GM21367 (cell line): ENCODE data around the gene CASP5.
"Not testable (repeated sequence)": the region's sequence is repeated elsewhere in the genome, so short reads cannot be mapped to it uniquely, and the experiment has no call there.

Experiments used
- ATAC-seq: cut with Tn5 transposase; IDR thresholded peaks from one replicate; pipeline ENCODE4 v1.9.1; 2021; ENCODE audit not compliant: unreplicated experiment

CASP5 gene

DNA sequence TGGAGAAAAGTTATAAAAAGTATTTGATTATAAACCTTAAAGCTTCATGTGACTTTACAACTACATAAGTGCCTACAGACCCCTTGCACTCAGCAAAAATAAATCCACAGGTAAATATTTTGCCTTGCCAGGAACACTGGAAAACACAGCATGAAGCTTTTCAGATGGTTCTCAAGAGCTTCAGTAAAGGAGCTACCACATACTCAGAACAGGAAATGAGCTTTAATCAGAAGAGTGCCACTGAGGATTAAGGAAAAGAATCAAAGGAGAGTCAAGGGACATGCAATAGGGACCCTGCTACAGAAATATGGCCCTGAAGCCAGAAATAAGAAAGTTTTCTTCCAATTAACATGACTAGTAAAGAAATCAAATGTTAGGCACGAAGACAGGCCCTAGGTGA lies 10.8 kb upstream of the CASP5 start:
- ATAC-seq: no peak

DNA sequence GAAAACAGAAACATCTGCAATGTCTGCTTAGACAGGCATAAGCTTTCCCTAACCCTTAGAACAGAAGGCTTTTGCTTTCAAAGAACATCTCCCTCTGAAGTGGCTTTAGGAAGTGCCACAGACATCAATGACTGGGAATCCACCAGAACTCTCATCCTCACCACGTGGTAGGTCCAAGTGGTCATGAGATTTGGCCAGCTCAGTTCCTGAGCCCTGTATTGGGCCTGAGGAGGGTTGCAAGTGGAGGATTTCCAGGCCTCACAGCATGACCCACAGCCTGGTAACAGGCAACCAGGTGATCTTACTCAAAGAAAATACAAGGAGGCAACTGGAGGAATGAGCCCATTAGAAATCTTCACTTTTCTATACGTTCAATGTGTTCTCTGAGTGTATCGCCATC lies 10.4 kb upstream of the CASP5 start:
- no peak for ATAC-seq

DNA sequence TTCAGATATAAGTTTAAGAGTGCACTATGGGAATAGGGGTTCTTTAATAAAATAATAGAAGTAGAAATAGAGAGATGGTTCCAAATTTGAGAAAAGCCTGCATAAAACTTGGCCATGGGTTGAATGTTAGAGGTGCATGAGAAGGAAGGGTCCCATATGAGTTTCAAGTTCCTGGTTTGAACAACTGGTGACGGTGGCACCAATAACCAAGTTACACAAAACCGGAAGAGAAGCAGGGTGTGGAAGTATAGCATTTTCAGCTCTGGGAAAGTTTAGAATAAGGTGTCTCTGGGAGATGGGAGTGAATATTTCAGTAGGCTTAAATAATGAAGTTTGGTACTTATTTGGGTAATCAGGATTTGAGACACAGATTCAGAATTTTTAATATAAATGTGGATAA lies 9.5 kb upstream of the CASP5 start:
- no peak for ATAC-seq

DNA sequence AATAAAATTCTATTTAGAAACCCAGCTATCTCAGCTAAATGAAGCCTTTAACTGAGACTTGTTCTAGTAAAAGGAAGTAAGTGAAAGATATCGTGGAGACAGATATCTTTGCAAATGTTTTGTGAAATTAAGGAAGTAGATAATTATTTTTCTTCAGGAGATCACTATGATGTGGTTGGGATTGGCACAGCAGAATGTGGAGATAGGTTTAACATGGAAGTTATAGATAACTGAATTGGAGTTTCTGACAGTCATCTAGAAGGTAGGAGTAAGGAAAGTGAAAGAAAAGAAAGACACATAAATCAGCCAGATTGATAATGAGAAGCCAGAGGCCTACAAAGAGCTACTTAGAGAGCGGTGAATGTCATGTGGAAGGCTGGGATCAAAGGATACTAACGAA lies 4.7 kb upstream of the CASP5 start:
- ATAC-seq: no peak

DNA sequence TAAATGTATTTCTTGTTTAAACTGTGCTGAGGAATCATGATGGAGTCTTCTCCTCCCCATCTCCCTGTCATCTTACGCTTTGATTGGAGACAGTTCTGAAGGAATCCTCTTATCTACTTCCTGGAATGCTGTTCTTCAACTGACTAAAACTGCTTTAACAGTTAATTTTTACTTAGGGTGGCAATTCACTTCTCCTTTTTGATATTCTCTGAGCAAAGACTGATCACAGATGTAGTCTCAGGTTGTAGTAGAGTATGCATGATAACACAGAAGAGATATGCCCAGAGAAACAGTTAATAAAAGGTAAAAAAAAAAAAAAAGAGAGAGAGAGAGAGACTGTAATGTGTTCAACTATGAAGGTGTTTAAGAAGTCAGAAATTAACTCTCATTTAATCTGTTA lies 1.4 kb upstream of the CASP5 start:
- no peak for ATAC-seq

DNA sequence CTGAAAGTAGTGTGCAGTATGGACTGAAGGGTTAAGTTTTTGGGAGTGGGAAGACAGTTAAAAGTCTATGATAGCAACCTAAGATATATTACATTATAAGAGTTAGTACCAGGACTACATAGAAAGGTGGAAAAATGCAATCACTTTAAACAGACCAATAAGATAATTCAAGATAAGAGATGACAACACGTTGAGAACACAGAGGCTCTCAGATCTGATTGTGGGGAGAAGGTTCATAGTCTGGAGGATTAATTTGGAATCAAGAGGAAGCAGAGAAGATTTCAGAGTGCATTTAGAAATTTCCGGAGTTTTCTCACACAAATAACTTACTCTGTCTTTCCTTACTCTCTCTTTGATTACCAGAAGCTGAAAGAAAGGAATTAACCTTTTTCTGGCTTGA lies 441 bp downstream of the CASP5 start:
- no peak for ATAC-seq

DNA sequence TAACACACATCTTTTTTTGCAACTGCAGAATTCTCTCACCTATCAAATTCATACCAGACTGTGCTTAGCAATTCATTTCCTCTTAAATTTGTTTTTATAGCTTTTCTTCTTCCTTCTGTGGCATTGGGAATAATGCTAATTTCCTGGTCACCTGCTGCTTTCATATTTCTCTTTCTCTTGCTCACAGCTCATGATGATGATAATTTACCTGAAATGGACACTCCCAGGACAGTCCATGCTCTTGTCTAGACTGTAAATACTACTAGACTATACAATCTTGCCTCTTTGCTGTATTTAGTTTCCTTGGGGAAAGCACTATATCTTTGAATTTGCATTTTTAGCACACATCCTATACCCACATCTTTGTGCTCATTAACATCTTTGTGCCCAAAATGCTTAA lies 15.5 kb downstream of the CASP5 start:
- ATAC-seq: no peak

DNA sequence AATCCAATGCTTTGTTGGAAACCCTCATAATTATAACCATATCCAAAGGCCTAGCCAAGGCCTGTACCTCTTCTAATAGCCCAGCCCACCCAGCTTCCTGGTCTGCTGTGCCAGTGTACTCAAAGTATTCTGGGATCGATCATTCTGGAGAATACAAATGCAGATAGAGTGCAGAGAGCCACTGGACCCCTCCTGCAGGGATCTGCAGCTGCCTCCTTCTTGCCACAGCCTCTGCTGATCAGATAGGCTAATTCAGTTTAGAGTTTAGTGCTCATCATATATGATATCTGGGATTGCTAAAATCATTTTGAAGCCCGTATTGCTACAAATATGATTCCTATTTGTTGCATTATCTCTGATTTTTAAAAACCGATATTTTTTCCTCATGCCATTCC lies 17.5 kb downstream of the CASP5 start:
- ATAC-seq: no peak

DNA sequence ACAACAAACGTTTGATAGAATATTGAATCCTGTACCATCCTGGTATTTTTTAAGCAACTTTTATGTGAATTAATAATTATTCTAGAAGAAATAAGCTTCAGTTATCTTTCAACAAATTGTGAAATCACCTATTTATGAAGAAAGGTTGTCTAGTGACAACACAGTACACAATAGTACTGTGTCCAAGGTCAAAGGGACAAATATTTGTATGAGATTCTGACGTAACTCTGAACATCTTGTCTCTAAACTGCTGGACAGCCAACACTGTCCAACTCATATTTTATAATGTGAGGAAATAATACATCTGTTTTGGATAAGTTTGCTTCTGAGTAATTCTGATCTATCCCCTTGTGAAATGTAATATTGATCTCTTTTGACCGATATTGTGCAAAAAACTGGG lies 18.9 kb downstream of the CASP5 start:
- no peak for ATAC-seq

DNA sequence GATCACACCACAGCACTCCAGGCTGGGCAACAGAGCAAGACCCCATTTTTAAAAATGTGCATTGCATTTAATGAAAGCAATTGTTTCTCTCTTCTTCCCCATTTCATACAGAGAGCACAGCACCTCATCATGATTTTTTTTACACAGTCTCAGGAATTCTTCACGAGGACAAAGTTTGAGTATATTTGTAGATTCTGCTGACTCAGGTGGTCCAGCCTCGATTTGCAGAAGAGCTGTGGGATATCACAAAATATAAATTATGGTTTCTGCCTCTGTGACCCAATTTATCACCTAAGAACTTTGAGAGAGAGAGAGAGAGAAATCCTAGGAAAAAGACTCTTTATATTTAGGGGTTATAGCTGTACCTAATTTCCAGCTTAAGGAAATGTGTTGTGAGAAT lies 19.8 kb downstream of the CASP5 start:
- ATAC-seq: no peak

DNA sequence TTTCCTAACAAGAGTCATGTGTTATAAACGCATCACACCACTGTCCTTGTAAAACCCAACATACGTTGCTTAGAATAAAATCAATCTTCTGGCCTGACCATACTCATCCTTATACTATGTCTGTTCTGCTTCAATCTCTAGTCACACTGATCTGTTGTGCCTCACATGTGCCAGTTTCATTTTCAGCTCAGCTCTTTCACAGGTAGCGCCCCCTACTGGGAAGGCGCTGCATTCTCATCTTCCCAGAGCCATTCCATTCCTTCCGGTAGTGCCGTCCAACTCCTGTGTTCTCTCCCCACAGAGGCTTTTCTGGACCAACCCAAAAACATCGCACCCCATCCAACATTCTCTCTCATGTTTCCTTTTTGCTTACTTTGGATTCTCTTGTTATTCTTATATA lies 22.2 kb downstream of the CASP5 start:
- ATAC-seq: peak; percentile 92

DNA sequence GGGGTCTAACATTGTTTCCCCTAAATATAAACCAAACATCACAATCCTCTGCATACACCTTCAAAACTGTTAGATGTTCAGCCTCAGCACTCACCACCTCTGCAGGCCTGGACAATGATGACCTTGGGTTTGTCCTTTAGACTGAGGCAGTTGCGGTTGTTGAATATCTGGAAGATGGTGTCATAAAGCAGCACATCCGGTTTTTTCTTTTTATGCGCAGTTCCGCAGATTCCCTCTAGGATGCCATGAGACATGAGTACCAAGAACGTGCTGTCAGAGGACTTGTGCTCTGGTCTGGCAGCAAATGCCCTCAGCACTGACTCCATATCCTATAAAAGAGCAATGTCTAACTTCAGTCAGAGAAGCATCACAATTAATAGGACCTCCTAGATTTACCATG lies 22.8 kb downstream of the CASP5 start:
- ATAC-seq: no peak

DNA sequence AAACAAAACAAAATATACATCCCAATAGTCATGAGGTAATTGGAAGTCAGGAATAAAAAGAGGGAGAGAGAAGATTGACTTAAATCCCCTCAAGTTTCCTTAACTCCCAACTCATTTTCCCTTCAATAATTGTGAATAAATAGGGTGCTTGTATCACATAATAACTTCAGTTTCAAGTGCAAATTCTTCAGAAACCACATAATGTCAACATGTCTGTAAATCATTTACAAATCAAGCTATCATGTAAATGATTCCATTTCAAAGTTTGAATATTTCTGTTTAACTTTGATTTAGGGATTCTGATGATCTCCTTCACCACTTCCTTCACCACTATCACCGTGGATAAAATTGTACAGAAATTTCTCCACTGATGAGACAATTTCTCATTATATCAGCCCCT lies 23.2 kb downstream of the CASP5 start:
- ATAC-seq: no peak

DNA sequence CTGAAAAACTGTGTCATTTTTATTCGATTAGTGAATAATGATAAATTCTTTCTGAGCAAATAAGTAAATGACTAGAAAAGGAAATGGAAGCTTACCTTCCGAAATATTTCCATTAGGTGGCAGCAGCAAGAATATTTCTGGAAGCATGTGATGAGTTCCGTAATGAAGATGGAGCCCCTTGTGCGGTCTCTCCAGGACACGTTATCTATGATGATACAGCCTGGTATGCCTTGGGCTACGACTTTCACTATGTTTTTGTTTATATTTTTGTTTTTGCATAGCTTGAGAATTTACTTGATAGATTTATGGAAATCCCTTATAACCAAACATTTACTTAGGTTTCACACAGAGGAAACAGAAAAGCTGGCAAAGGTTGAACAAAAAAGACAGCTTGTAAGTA lies 25.7 kb downstream of the CASP5 start:
- ATAC-seq: no peak

DNA sequence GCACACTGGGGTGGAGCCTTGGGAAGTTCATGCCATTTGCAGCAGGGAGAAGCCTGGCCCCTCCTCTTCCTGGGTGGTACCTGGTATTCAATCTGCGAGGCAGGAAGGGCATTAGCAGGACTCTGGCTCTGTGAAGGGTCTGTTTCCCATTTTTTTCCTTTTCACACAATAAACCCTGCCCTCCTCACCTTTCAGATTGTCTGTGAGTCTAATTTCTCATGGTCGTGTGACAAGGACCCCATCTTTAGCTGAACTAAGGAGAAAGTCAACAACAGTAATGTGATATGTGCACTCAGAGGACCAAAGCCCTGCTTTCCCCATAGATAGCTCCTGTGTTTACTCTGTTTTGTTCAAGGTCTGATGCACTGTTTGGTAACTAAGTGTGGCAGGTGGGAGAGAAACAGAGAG lies 28.0 kb downstream of the CASP5 start:
- ATAC-seq: no peak

DNA sequence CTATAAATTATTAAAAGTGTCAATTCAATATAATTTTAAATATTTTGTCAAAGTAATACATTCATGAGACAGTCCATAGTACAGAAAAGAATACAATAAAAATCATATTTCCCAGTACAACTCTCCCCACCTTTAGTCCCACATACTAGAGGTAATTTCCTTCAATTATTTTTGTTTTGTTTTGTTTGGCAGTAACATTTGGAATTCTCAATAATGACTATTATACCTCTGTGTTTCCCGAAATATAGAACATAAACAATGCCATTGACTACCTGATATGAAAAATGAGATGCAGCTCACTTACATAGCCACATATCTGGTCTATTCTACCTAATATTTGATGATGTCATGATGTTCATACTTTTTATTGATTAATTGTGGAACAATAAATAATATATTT lies 30.2 kb downstream of the CASP5 start:
- no peak for ATAC-seq

DNA sequence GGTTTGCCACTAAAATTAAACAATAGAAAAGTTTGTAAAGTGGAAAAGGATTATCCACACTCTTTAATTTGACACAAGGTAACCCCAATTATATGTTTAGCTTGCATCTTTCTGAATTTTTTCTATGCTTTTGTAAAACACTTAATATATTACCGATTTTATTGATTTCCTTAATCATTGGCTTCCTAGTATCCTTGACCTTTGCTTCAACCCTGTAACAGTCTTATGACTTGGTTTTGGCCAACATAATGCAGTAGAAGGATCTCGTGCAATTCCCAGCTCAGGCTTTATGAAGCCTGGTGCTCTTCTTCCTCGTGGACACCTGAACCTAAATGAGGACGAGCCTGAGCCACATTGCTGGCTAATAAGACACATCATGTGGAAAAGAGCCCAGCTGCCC lies 31.0 kb downstream of the CASP5 start:
- no peak for ATAC-seq

DNA sequence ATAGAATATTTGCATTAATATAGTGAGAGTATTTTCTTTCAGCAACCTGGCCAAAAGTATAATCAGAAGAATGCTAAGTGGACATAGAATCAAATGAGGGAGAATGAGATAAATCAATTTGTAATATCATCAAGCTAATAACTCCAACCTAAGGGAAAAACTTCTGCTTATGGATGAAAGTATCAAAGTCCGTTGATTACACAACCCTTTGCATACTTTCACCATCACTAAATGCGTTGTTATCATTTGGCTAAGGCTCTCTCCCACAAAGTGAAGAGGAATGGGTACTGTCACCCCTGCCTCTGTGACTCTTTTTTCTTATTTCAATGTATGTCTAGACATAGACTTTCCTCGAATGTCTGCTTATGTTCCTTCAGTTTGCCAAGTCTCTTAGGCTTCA lies 38.2 kb downstream of the CASP5 start:
- ATAC-seq: no peak

DNA sequence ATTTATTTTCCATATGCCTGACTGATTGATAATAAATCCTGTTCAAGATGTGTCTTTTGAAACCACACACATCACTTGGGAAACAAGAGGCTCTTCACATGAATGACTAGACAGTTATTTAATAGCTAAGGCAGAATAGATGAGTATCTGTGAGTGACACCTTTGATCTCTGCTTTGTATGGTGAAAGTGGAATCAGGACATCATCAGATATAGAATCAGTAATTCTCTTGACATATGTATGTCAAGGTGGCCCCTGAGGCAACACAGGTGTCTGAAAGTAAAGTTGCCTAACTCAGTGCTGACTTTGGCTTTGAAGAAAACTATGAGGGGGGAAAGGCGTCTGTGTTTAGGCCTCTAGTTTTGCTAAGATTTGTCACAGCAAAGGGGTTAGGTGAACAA lies 43.1 kb downstream of the CASP5 start:
- ATAC-seq: no peak

DNA sequence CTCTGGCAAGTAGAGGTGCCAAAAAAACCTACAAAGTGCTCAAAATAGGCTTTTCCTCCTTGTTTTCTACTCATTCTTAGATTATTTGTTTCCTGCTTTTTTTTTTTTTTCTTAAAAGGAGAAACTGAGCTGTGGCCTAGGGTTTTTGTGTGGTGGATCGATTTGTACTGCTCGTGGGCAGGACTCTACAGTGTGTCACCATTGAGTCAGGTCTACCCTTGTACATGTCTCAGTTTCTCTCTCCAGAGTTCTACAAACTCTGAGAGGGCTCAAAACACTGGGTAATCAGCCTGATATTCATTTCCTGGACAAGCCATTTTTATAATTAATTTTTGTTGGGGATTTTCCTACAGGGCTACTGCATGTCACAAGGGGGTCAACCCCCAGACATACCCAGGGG lies 49.4 kb downstream of the CASP5 start:
- no peak for ATAC-seq

DNA sequence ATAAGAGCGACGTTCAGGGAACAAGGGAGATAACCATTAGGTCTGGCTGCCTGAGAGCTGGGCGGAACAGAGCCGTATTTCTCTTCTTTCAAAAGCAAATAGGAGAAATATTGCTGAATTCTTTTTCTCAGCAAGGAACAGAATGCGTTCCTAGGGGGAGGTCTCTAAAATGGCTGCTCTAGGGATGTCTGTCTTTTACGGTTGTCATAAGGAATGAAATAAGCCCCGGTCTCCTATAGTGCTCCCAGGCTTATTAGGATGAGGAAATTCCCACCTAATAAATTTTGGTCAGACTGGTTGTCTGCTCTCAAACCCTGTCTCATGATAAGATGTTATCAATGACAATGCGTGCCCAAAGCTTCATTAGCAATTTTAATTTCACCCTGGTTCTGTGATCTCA lies 50.0 kb downstream of the CASP5 start:
- ATAC-seq: not testable (repeated sequence)

DNA sequence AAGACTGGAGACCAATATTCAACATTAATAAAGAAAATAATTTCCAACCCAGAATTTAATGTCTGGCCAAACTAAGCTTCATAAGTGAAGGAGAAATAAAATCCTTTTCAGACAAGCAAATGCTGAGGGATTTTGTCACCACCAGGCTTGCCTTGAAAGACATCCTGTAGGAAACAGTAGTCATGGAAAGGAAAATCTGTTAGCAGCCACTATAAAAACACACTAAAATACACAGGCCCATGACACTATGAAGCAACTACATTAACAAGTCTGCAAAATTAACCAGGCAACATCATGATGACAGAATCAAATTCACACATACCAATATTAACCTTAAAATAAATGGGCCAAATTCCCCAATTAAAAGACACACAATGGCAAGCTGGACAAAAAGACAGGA lies 52.2 kb downstream of the CASP5 start:
- ATAC-seq: no peak

DNA sequence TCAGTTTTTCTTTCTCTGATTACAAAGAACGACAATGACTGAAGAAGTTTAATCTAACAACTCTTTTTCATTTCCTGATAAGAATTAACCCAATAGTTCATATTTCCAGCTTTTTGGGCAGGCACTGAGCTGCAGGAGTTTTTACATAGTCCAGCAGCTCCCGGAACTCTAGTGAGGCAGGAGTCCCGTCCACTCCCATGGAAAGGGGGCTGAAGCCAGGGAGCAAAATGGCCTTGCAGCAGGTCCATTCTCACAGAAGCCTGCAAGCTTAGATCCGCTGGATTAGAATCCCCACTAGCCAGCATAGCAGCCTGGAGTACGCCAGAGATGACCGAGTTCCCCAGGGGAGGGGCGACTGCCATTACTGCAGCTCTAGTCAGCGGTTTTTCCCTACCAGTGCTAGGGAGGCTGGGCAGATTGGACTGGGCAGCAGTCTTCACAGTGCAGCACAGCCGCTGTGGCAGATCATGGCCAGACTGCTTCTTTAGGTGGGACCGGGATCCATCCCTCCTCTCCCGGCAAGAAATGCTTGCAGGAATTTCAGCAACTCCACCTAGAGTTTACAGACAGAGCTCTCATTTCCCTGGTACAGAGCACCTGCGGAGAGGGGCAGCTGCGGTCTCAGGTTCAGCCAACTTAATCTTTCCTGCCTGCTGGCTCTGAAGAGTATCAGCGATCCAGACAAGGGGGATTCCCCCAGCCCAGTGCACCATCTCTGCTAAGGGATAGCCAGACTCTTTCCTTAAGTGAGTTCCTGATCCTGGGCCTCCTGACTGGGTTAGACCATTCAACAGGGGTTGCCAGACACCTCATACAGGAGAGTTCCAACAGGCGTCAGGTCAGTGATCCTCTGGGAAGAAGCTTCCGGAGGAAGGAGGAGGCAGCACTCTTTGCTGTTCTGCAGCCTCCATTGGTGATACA lies 53.9 kb downstream of the CASP5 start:
- no peak for ATAC-seq
